Measurements from ENCODE around the gene RNF2. TPM values are rescaled to one million over a fixed set of nuclear protein-coding genes. Genes with fewer than 3 reads are reported as not detected.
A peak's percentile ranks its signal among the peaks of the same experiment; 100 is the strongest.

Gene RNF2
- total and polyA plus RNA-seq, 7 donors, result 5.0 to 15.3 (median 8.2) TPM

GRCh38 chr1:185053204-185053603, 7.8 kb downstream of the RNF2 start:
- H3K27me3 ChIP-seq (ENCODE audit: insufficient read depth in 3 of 3, low read length in 2 of 3), result no peaks in the 10 kb centered on the region
- H3K36me3 ChIP-seq (ENCODE audit: insufficient read depth in 1 of 2, low read depth in 1 of 2), result no peaks in the 10 kb centered on the region
- intact Hi-C loops (cut with DNase I), result no loop called here
- peaks cover 31% of the 10 kb centered on the region for H3K4me1 ChIP-seq
- DNase-seq (no peak), ATAC-seq (no peak)
- WGBS, 3 donors, result 97 to 98% (median 97%) methylated on average over 3 of the region's 3 CpGs
- H3K4me3 ChIP-seq, result no peak overlapping the region
- no peak overlapping the region for H3K27ac ChIP-seq
- TF ChIP-seq, protein P1, sequence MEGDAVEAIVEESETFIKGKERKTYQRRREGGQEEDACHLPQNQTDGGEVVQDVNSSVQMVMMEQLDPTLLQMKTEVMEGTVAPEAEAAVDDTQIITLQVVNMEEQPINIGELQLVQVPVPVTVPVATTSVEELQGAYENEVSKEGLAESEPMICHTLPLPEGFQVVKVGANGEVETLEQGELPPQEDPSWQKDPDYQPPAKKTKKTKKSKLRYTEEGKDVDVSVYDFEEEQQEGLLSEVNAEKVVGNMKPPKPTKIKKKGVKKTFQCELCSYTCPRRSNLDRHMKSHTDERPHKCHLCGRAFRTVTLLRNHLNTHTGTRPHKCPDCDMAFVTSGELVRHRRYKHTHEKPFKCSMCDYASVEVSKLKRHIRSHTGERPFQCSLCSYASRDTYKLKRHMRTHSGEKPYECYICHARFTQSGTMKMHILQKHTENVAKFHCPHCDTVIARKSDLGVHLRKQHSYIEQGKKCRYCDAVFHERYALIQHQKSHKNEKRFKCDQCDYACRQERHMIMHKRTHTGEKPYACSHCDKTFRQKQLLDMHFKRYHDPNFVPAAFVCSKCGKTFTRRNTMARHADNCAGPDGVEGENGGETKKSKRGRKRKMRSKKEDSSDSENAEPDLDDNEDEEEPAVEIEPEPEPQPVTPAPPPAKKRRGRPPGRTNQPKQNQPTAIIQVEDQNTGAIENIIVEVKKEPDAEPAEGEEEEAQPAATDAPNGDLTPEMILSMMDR (IDR thresholded peaks at IDR 0.05), result no peak
- no peaks in the 10 kb centered on the region for H3K9me3 ChIP-seq

DNA sequence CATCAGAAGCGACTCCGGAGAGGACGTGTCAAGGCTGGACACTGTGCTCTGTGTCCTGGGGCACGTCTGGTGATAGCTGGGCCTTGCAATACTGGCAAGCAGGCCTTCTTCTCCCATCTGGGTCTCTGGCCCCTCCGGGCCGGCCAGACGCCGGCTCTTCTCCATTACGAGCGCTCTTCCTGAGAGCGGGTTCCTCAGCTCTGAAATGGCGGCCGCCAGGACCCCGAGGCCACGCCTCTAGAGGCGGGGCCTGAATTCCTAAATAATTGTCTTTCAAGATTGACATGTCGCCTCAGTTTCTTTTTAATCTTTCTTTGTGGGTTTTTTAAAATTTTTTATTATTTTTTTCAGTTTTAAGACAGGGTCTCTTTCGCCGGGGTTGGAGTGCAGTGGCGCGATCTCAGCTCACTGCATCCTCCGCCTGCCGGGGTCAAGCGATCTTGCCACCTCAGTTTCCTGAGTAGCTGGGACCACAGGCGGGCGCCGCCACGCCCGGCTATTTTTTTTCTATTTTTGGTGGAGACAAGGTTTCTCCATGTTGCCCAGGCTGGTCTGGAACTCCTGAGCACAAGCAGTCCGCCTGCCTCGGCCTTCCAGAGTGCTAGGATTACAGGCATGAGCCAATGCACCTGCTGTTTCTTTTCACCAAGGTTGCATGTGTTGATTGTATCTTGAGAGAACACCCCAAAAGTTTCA, 9.2 kb downstream of the RNF2 start:
- peak in 1 of 4 donors; percentile 57 for ATAC-seq
- H3K4me1 ChIP-seq, result peaks cover 29% of the 10 kb centered on the region
- no peak overlapping the region for H3K27ac ChIP-seq
- WGBS, 3 donors, result 89 to 94% (median 90%) methylated on average over 31 of the region's 31 CpGs
- H3K9me3 ChIP-seq, result no peaks in the 10 kb centered on the region
- H3K27me3 ChIP-seq (ENCODE audit: insufficient read depth in 3 of 3, low read length in 2 of 3), result no peaks in the 10 kb centered on the region
- DNase-seq, result peak in 1 of 2 donors; percentile 36
- intact Hi-C loops (cut with DNase I), result no loop called here
- no peaks in the 10 kb centered on the region for H3K36me3 ChIP-seq (ENCODE audit: insufficient read depth in 1 of 2, low read depth in 1 of 2)
- TF ChIP-seq, protein P1 (IDR thresholded peaks at IDR 0.05), result no peak
- H3K4me3 ChIP-seq, result no peak overlapping the region

GRCh38 chr1:185058110-185058509, 12.8 kb downstream of the RNF2 start:
- 93 to 95% (median 94%) methylated on average over 2 of the region's 2 CpGs for WGBS, 3 donors
- H3K36me3 ChIP-seq (ENCODE audit: insufficient read depth in 1 of 2, low read depth in 1 of 2), result no peaks in the 10 kb centered on the region
- H3K4me3 ChIP-seq, result no peak overlapping the region
- no peak for DNase-seq
- no peaks in the 10 kb centered on the region for H3K9me3 ChIP-seq
- TF ChIP-seq, protein P1 (IDR thresholded peaks at IDR 0.05), result no peak
- no peak for ATAC-seq
- H3K27me3 ChIP-seq (ENCODE audit: insufficient read depth in 3 of 3, low read length in 2 of 3), result no peaks in the 10 kb centered on the region
- no peak overlapping the region for H3K27ac ChIP-seq
- H3K4me1 ChIP-seq, result peaks cover 18% of the 10 kb centered on the region
- intact Hi-C loops (cut with DNase I), result no loop called here

DNA sequence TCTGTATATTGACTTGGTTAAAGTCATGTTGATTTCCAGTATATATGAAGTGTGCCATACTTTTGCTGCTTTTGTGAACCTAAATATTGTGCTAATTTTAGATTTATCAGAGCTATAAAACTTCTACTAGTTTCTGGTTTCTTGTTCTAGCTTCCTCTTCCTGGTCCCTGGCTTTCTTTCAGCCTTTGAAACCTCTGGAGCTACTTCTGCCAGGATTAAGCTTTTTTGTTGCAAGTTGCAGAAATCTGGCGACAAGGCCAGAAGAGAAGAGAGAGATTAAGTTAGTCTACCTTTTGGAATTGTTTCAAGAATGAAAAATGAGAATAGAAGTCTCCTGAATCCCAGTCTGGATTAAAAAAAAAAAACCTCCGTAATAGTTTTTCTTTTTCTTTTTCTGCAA, 13.5 kb downstream of the RNF2 start:
- Histone ChIP-seq H3K36me3 (ENCODE audit: insufficient read depth in 1 of 2, low read depth in 1 of 2) (no peaks in the 10 kb centered on the region), H3K4me1 (peaks cover 18% of the 10 kb centered on the region), H3K4me3 (no peak overlapping the region), H3K9me3 (no peaks in the 10 kb centered on the region), H3K27me3 (ENCODE audit: insufficient read depth in 3 of 3, low read length in 2 of 3) (no peaks in the 10 kb centered on the region), H3K27ac (no peak overlapping the region)
- ATAC-seq, result no peak
- DNase-seq, result no peak
- TF ChIP-seq, protein P1 (IDR thresholded peaks at IDR 0.05), result no peak
- WGBS, 3 donors, result 35 to 45% (median 41%) methylated on average over 2 of the region's 2 CpGs
- intact Hi-C loops (cut with DNase I), result no loop called here

All from psoas muscle (tissue), 8 donors.